Measurements from ENCODE around the gene CDON. TPM values are rescaled to one million over a fixed set of nuclear protein-coding genes. Genes with fewer than 3 reads are reported as not detected.
A peak's percentile ranks its signal among the peaks of the same experiment; 100 is the strongest.
"Not testable (repeated sequence)": the region's sequence is repeated elsewhere in the genome, so short reads cannot be mapped to it uniquely, and the experiment has no call there.

Gene CDON
- polyA plus RNA-seq, 2 of the 4 experiments (the other 2 are of a cell fraction): 1.7 to 5.6 TPM

- peaks cover 7% of the 10 kb centered on the region; the same call in 2 of the 3 replicates for H3K4me1 ChIP-seq
- WGBS (ENCODE audit: missing lambda C conversion rate): 35% methylated on average over 12 of the region's 12 CpGs
- DNase-seq (ENCODE audit: low read depth in 1 of 2, low spot score in 1 of 2) (peak in 1 of 2 experiments; percentile 19), ATAC-seq (peak in 1 of 2 experiments; percentile 56; a peak in 4 of 6 replicates), FAIRE-seq (no peak)
- H3K9me3 ChIP-seq: no peaks in the 10 kb centered on the region
- H3K4me3 ChIP-seq: no peak overlapping the region
- H3K27ac ChIP-seq: no peak overlapping the region
- ChIA-PET CTCF (interaction anchor here (0.6 to 1.4 kb wide), 6 partner anchors 11 to 619 kb away, joined by 3 to 6 read pairs (median 3); partner anchors contain the start of gene DDX25), POLR2A (interaction anchor here (1.7 kb wide), 1 partner anchor 14 kb away, joined by 4 read pairs; the partner anchor contains the start of gene PUS3)
- TF ChIP-seq ESRRA (IDR thresholded peaks at IDR 0.05; ENCODE audit: borderline replicate concordance, low read length) (no peak), ZNF302 (CRISPR knock-in tag; IDR thresholded peaks at IDR 0.05) (no peak), CHD4 (IDR thresholded peaks at IDR 0.05; ENCODE audit: borderline replicate concordance) (no peak), JUNB (IDR thresholded peaks at IDR 0.05) (no peak), POLR2A (IDR thresholded peaks at IDR 0.05; ENCODE audit: low read length) (no peak), E2F6 (IDR thresholded peaks at IDR 0.05; ENCODE audit: borderline replicate concordance, low read depth) (no peak), POLR2AphosphoS2 (conservative IDR thresholded peaks at IDR 0.05; ENCODE audit: low read length) (no peak), ZFP36 (IDR thresholded peaks at IDR 0.05; ENCODE audit: borderline replicate concordance, partially characterized antibody) (no peak)
- H3K4me2 ChIP-seq: peak overlapping the region; percentile 27
Observed at GRCh38 chr11:125916683-125917347, 145.9 kb downstream of the CDON start.

- WGBS (ENCODE audit: missing lambda C conversion rate): 75% methylated on average over 3 of the region's 3 CpGs
- H3K27ac ChIP-seq; CTCF ChIA-PET; FAIRE-seq; H3K9me3 ChIP-seq; POLR2A ChIA-PET; ATAC-seq; H3K4me2 ChIP-seq; DNase-seq (ENCODE audit: low read depth in 1 of 2, low spot score in 1 of 2); H3K4me3 ChIP-seq; H3K4me1 ChIP-seq: not testable (repeated sequence)
Observed at GRCh38 chr11:125914601-125915000, 148.1 kb downstream of the CDON start.

DNA sequence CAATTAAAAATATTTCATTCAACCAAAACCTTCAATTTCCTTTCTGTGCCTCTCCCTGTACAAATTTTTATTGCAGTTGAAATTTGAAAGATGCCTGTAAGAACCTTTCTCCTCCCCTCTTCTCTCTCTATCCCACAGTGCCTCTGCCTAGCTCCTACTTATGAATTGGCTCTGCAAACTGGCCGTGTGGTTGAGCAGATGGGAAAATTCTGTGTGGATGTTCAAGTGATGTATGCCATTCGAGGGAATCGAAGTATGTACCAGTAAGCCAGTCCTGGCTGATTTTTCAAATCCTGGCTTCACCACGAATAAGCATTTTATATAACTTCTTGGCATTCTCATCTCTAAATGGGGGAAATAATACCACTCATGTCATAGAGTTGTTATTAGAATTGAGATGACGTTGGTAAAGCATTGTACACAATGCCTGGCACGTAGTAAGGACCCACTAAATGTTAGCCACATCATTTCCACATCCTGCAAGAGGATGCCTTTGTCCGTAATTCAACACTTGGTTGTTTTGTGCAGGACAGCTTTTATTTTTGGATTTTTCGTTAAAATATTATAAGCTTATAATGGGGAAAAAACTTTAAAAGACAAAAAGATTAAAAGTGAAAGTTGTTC, 152.3 kb downstream of the CDON start:
- Histone ChIP-seq H3K9me3 (no peaks in the 10 kb centered on the region), H3K4me2 (peak overlapping the region; percentile 8; the same call in 1 of the 3 replicates), H3K4me1 (no peaks in the 10 kb centered on the region), H3K27ac (no peak overlapping the region), H3K4me3 (no peak overlapping the region)
- TF ChIP-seq BHLHE40 (IDR thresholded peaks at IDR 0.05; ENCODE audit: low read depth, low read length) (no peak), HOXA7 (CRISPR knock-in tag; IDR thresholded peaks at IDR 0.05) (no peak), NFE2L2 (conservative IDR thresholded peaks at IDR 0.05; ENCODE audit: low read length) (no peak), RCOR1 (IDR thresholded peaks at IDR 0.05; ENCODE audit: low read depth, low read length) (no peak), ZFP36 (IDR thresholded peaks at IDR 0.05; ENCODE audit: borderline replicate concordance, partially characterized antibody) (no peak)
- ATAC-seq: no peak
- FAIRE-seq: no peak
- DNase-seq (ENCODE audit: low read depth in 1 of 2, low spot score in 1 of 2): no peak
- 35% methylated on average over 8 of the region's 8 CpGs for WGBS (ENCODE audit: missing lambda C conversion rate)
- ChIA-PET POLR2A (no interaction called here), CTCF (interaction anchor here (1.5 to 2.1 kb wide), 2 partner anchors 13 to 284 kb away, joined by 3 to 8 read pairs; no protein-coding TSS in a partner anchor)

Other genes starting within 250 kb of the CDON start
- gene PATE4, start 229.6 kb downstream of the CDON start, polyA plus RNA-seq (2011; rRNA removed): not detected in 2 replicates
- not detected in 3 replicates for gene PATE4, start 229.6 kb downstream of the CDON start, polyA plus RNA-seq (2017; fragmentation: RNase III; extraction: RNeasy Plus Mini Kit Qiagen cat#74134 plus additional on column Dnase treatment)
- gene HYLS1, start 175.2 kb downstream of the CDON start, polyA plus RNA-seq (2011; rRNA removed): 15.1 and 18.7 TPM in 2 replicates
- 14.6 to 16.0 TPM (median 14.9 TPM) in 3 replicates for gene HYLS1, start 175.2 kb downstream of the CDON start, polyA plus RNA-seq (2017; fragmentation: RNase III; extraction: RNeasy Plus Mini Kit Qiagen cat#74134 plus additional on column Dnase treatment)
- gene PUS3, start 159.7 kb downstream of the CDON start, polyA plus RNA-seq (2011; rRNA removed): 7.4 and 8.0 TPM in 2 replicates
- 5.0 to 8.8 TPM (median 8.2 TPM) in 3 replicates for gene PUS3, start 159.7 kb downstream of the CDON start, polyA plus RNA-seq (2017; fragmentation: RNase III; extraction: RNeasy Plus Mini Kit Qiagen cat#74134 plus additional on column Dnase treatment)
- gene DDX25, start 158.4 kb downstream of the CDON start, polyA plus RNA-seq (2011; rRNA removed): 0.01 and 0.05 TPM in 2 replicates
- gene DDX25, start 158.4 kb downstream of the CDON start, polyA plus RNA-seq (2017; fragmentation: RNase III; extraction: RNeasy Plus Mini Kit Qiagen cat#74134 plus additional on column Dnase treatment): 0.07 TPM in 1 of 3 replicates, not detected in the others
- gene VSIG10L2, start 116.8 kb downstream of the CDON start, polyA plus RNA-seq (2011; rRNA removed): not detected in 2 replicates
- not detected in 3 replicates for gene VSIG10L2, start 116.8 kb downstream of the CDON start, polyA plus RNA-seq (2017; fragmentation: RNase III; extraction: RNeasy Plus Mini Kit Qiagen cat#74134 plus additional on column Dnase treatment)
- 16.2 and 20.6 TPM in 2 replicates for gene RPUSD4, start 148.8 kb upstream of the CDON start, polyA plus RNA-seq (2011; rRNA removed)
- 15.4 to 18.1 TPM (median 16.4 TPM) in 3 replicates for gene RPUSD4, start 148.8 kb upstream of the CDON start, polyA plus RNA-seq (2017; fragmentation: RNase III; extraction: RNeasy Plus Mini Kit Qiagen cat#74134 plus additional on column Dnase treatment)
- gene FAM118B, start 148.9 kb upstream of the CDON start, polyA plus RNA-seq (2011; rRNA removed): 21.3 and 23.9 TPM in 2 replicates
- 14.5 to 15.1 TPM (median 14.9 TPM) in 3 replicates for gene FAM118B, start 148.9 kb upstream of the CDON start, polyA plus RNA-seq (2017; fragmentation: RNase III; extraction: RNeasy Plus Mini Kit Qiagen cat#74134 plus additional on column Dnase treatment)
- 92.2 and 99.6 TPM in 2 replicates for gene SRPRA, start 206.0 kb upstream of the CDON start, polyA plus RNA-seq (2011; rRNA removed)
- gene SRPRA, start 206.0 kb upstream of the CDON start, polyA plus RNA-seq (2017; fragmentation: RNase III; extraction: RNeasy Plus Mini Kit Qiagen cat#74134 plus additional on column Dnase treatment): 43.1 to 47.1 TPM (median 45.1 TPM) in 3 replicates
- gene FOXRED1, start 206.3 kb upstream of the CDON start, polyA plus RNA-seq (2011; rRNA removed): 22.7 and 23.8 TPM in 2 replicates
- 27.8 to 30.1 TPM (median 28.9 TPM) in 3 replicates for gene FOXRED1, start 206.3 kb upstream of the CDON start, polyA plus RNA-seq (2017; fragmentation: RNase III; extraction: RNeasy Plus Mini Kit Qiagen cat#74134 plus additional on column Dnase treatment)
- gene TIRAP, start 220.2 kb upstream of the CDON start, polyA plus RNA-seq (2011; rRNA removed): 4.5 and 7.4 TPM in 2 replicates
- 4.5 to 5.4 TPM (median 4.9 TPM) in 3 replicates for gene TIRAP, start 220.2 kb upstream of the CDON start, polyA plus RNA-seq (2017; fragmentation: RNase III; extraction: RNeasy Plus Mini Kit Qiagen cat#74134 plus additional on column Dnase treatment)
- 21.3 and 23.0 TPM in 2 replicates for gene DCPS, start 241.2 kb upstream of the CDON start, polyA plus RNA-seq (2011; rRNA removed)
- 17.0 to 17.9 TPM (median 17.8 TPM) in 3 replicates for gene DCPS, start 241.2 kb upstream of the CDON start, polyA plus RNA-seq (2017; fragmentation: RNase III; extraction: RNeasy Plus Mini Kit Qiagen cat#74134 plus additional on column Dnase treatment)